Measurements from ENCODE around the gene VRK2.
"Not testable (repeated sequence)": the region's sequence is repeated elsewhere in the genome, so short reads cannot be mapped to it uniquely, and the experiment has no call there.

The VRK2 gene

DNA sequence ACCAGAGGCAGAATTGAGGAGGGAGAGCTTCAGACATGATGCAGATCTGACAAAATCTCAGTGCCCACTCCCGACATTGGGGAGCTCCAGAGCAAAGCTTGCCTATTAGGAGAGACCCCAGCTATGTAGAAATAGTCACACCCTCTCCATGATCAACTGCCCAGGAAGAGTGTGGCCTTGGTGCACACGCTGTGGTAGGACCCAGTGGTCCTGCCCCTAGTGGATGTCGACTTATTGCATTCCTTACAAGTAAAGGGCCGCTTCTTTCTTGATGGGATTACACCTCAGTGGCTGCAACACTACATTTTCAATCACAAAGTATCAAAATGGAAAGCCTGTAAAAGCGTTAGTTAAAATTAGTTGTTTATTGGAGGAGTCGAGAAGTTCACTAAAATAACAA is 64.2 kb downstream of the VRK2 start:
- no peak for DNase-seq

DNA sequence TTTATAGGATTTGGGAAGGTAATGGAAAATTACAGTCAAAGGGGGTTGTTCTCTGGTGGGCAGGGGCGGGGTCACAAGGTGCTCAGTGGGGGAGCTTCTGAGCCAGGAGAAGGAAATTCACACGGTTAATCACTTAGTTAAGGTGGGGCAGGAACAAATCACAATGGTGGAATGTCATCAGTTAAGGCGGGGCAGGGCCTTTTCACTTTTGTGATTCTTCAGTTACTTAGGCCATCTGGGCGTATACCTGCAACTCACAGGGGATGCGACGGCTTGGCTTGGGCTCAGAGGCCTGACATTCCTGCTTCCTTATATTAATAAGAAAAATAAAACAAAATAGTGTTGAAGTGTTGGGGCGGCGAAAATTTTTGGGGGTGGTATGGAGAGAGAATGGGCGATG is 67.0 kb downstream of the VRK2 start:
- DNase-seq: not testable (repeated sequence)

DNA sequence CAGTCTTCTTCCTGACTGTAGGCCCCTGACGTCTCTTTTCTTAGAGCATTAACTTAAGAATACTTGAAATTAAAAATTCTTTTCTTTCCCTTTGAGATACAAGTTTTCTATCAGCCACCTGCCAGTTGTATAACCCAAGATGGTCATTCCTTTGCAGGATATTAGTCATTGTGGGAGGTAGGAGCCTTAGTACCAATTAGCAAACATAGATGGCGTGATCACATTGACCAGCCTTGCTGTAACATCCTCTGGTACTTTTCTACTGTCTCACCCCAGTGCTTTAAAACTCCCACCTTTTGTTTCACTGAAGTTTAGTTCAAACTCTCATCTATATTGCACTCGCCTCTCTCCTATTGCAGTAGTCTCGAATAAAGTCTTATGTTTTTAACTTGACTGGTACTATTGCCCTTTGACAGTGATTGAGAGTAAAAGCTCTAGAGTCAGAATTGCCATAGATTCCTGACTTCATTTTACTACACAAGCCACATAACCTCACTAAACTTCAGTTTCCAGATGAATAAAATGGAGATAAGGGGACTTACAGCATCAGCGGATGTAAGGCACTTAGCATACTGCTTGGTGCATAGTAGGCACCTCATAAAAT is 74.1 kb downstream of the VRK2 start:
- DNase-seq: no peak

DNA sequence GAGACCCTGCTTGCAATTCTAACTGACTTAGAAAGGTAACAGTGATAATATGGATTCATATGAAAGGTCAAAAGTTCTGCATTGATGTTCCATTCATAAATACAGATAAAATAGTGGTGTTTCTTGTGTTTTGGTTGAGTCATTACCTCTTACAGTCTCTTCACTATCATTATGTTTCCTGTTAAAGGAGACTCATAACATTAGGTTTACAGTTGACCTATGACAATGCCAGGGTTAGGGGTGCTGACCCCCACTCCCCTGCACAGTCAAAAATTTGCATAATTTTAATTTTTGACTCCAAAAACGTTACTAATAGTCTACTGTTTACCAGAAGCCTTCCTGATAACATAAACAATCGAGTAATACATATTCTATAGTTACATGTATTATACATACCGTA is 75.4 kb downstream of the VRK2 start:
- DNase-seq: no peak

DNA sequence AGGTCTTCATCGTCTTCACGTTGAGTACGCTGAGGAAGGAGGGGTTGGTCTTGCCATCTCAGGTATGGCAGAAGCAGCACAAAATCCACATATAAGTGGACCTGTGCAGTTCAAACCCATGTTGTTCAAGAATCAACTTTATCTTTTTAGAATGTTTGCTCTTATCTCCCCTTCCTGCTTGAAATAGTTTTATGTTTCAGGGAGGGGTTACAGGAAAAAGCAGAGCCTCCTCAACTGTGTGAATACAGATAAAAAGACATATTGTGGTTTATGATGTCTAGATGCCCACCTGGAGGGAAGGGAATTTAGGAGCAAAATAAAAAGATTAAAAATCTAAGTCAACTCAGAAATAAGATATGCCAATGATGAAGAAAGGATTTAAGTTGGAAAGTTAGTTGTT is 75.9 kb downstream of the VRK2 start:
- DNase-seq: no peak

DNA sequence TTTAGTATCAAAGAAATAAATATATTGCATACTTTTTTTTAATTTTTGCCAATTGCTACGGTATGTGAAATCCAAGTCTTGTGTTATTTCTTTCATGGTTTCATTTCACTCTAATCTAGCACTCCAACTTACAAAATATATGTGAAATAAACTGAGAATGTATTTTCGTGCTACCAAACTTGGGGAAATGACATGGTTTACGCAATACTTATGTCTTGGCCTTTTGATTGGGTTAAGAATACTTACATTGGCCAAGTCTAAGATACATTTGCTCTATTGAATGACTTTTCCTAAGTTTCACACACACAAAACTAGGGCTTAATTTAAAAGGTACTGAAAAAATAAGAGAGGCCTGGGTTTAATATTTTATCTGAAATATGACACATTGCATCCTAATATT is 80.5 kb downstream of the VRK2 start:
- DNase-seq: no peak

DNA sequence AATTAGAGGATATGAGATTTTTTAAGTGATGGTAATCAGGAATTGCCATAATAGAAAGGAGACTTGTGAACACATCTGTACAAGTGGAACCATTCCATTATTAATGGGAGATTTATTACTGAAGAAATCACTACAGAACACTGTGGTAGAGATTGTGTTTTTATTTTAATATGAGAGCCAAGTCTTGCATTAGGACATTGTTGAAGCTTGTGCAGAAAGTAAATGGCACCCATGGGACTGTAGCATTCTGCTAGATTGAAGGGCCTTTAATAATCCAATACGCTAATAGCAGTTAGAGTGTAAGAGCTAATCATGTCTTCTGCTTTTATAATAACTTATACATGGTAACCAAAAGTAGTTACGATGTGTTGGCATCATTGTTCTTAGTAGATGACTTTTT is 83.6 kb downstream of the VRK2 start:
- DNase-seq: no peak

DNA sequence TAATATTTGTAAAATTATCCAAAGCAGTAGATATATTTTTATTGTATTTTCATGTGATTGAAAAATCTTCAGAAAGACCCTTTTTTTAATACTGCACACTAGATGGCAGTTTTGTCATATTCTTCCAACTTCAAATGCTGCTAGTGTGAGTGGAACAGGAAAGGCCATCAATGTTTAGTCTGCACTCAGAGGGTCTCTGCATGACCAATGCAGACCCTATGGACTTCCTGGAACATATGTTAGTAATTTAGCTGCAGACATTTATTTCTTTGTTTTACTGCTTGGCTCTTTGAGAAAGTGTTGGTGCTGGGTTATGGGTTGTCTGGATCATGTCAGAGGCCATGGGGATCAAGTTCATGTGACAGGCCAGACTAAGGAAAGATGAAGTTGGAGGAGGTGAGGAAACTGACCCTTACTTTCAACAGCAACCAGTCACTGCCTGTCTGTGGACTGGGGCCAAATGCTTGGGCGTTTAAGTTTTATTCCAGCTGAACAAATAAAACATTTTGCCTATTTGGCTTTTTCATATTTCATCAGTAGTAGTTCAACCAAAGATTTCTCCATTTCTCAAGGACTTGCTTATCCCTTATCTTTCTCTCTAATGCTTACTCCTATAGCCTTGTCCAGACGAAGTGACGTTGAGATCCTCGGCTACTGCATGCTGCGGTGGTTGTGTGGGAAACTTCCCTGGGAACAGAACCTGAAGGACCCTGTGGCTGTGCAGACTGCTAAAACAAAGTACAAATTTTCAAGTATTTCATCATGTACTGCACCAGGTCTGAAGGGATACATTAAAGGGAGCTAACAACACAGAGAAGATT is 84.8 kb downstream of the VRK2 start:
- no peak for DNase-seq

DNA sequence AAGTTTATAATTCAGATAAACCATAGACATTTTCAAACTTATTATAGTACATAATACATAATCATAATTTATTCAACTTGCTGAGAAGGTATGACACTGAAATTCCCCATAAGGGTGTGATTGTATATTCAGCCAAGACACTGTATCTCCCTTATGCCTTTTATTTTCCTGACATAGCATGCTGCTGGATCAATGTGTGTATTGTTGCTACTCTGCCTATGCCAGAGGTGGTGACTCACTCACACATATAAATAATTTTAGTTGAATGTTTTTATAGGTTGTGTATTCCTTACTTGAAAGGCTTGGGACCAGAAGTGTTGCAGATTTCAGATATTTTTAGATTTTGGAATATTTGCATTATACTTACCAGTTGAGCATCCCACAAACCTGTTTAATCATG is 86.8 kb downstream of the VRK2 start:
- DNase-seq: no peak

DNA sequence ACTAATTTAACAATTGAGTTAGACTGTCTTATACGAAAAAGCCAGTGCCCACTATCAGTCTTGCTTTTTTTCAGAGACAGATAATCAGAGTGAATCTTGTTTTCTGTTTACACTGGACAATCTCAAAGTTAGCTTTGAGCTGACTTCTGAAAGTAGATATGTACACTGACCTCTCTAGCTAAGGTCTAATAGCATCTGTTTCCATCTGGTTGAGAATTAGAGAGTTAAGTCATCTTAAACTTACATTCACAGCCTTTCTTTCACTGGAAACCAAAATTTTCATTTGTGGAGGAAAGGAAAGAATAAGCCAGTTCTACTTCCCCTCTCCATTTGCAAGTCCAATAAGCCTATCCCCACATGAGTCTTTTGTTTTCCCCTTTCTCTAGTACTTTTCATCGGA is 89.3 kb downstream of the VRK2 start:
- no peak for DNase-seq

DNA sequence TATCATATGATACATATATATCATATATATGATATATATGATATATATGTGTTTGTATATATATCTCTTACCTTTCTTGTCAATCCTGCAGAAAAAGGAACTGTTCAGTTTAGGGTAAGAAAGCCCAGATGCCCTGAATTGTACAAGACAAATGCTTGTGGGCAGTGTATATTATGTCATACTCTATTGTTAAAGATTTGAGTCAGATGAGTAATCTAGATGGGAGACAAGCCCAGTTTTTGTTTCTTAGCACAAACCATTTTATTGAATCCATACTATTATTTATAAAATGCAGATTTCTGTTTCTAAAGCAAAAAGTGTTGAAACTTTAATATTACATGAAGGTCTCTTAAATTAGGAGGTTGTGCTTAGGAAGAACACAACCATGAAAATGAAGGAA is 90.6 kb downstream of the VRK2 start:
- DNase-seq: no peak

DNA sequence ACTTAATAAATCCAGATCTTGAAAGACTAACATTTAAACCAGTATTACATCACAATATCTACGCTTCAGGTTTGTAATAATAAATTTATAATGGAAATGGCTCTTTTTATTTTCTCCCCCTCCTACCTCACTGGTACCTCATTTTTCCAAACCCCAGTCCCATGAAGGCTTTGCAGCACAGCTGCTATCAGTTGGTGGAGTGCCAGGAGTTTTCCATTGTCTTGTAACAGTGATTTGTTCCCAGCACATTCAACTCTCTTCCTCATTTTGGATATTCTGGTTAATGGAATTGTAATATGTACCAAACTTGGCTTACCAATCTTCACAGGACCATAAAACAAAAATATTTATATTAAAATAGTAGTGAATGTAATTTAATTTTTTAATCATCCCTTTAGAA is 91.2 kb downstream of the VRK2 start:
- peak; percentile 12 for DNase-seq

DNA sequence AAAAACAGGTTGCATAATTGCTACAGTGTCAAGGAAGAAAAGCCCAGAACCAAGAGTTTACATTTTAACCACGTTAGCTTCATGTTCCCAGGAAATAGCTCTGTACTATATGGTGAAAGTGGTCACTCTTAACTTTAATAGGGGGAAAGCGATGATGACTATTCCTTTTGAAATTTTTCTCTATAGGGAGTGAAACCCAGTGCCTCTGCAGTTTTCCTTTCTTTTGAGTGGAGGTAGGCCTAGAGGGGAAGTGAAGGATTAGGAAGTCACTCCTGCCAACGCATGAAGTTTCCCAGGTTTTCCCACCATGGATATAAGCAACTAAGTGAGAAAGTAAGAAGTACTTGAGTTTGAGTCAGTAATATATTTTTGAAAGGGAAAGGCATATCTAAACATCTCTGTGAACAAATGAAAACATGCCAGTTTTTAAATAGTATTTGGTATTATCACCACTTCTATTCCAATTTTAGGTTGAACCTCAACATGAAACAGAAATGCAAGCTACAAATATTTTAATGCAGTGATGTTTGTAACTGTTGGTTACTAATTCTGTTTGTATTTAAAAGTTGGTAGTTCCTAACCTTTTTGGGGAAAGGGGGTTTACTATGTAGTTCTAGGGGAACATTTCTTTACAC is 91.9 kb downstream of the VRK2 start:
- no peak for DNase-seq

DNA sequence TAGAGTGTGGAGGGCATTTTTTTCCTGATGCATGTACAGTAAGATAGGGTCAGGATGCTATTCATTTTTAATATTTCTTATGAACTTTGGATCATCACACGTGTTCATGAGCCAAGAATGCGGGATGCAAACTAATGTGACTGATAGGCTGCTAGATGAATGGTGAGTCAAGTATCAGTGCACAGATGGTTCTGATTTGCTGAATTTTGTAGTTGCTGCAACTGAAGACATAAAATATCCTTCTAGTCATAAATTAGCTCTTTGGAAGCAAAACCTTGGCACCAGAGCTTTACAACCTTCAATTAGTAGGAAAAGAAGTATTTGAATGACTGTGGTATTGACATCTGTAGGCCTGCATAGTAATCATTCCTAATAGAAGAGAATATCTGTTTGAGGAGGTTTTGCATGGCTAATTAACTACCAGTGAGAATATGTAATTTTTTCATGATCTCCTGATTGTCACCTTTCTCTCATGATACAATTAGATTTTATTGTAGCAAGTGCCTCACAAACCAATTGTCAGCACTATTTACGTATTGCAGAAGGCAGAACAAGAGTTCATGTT is 94.0 kb downstream of the VRK2 start:
- no peak for DNase-seq

DNA sequence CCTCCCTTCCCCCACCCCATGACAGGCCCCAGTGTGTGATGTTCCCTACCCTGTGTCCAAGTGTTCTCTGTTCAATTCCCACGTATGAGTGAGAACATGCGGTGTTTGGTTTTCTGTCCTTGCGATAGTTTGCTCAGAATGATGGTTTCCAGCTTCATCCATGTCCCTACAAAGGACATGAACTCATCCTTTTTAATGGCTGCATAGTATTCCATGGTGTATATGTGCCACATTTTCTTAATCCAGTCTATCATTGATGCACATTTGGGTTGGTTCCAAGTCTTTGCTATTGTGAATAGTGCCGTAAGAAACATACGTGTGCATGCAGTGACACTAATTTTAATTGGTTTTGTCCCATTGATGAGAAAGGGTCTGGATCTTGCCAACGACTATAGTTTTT is 99.2 kb downstream of the VRK2 start:
- not testable (repeated sequence) for DNase-seq

DNA sequence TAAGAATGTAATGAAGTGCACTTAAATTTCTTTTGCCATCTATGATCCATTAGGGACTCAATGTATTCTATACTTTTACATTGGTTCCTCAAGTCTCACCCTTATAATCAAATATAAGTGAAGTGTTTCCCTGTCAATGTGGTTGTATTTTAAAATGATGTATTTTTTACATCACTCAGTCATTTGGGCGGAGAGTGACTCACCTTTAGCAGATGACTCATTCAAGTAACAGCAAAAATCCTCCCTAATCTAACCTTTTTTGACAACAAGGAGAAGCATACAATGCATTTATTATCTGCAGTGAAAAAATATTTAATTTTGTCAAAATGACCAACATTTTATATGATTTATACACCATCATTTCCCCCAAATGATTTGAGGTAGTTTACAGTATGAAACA is 100.1 kb downstream of the VRK2 start:
- DNase-seq: no peak

DNA sequence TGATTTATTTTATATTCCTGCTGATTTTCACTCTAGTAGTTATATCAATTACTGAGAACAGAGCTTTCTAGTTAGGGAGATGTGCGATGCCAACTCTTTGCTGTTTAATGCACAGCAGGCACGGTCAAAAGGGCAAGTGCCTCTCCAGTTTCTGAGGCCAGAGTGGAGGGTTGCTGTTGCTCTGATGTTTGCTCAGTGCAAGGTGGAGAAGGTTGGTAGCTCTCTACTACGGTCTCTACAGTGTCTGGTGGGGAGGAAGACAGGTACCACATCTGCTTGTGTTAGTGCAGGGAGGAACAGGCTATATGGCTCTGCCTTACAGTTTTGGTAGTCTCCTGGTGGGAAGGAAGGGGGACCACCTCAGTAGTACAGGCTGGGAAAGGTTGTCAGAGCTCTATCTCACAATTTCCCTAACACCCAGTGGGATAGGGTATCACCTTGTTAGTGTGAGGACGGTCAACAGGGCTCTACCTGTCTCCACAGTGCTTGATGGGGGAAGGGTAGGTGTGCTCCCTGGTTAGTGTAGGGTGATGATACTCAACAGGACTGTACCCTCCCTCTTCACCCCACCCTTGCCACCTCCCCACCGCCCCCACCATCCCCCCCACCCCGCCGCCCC is 108.7 kb downstream of the VRK2 start:
- DNase-seq: peak; percentile 16

DNA sequence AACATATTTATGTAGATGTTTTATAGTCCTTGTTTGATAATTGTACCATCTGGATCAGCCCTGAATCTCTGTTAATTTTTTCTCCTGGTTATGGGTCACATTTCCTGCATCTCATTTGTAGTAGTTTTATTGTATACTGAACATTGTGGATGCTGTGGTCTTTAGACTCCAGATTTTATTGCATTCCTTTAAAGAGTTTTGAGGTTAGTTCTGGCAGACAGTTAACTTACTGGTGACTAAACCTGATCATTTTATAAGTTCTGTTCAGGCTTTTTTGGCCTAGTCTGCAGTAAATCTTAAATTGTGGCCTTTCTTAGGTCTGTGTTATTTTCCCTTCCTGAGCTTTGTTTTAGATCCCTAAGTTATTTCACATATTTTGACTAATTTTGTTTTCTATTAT is 110.2 kb downstream of the VRK2 start:
- no peak for DNase-seq

DNA sequence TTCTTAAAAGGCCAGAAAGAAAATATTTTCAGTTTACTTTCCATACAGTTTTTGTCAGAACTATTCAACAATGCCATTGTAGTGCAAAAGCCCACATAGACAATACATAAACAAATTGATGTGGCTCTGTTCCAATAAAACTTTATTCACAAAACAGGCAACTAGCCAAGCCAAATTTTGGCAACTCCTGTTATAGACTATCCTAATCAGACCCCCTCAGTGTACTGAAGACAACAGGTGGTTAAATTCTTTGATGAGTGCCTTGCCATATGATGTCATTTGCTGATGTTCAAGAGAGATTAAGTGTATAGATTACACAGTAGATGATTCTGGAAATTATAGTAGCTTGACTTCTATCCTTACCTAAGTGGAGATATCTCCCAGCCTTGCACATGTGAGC is 111.1 kb downstream of the VRK2 start:
- no peak for DNase-seq

DNA sequence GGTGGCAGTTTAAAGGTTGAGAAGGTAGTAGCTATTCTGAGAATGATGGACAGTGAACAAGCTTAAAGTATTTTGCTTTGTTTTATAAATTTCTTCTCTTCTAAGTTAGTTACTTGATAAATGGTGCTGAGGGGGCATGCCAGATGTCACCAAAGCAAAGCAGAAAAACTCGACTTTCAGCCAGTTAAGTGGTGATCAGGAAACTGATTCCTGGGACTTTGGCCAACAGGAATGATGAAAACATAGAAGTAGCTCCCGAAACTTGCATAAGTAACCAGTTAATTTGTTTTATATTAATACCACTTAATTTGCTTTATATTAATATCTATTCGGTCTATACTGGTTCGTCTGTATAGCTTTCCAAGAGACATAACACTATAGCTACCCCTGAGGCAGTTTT is 111.9 kb downstream of the VRK2 start:
- no peak for DNase-seq

DNA sequence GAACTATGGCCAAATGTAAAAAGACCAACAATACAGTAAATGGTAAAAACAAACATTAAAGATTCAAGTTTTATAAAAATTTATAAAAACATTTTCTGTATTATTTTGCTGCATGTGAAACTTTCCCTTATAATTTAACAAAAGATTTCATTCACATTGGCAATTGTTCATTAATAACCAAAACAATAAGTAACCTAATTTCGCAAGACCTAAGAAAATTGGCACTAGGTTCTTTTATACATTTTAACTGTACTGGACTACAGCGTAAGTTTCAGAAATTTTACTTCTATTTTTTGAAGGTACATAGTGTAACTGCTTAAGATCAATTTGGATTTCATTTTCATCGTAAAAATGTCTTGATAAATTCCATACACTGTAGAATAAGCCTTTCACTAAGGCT is 117.3 kb downstream of the VRK2 start:
- no peak for DNase-seq

DNA sequence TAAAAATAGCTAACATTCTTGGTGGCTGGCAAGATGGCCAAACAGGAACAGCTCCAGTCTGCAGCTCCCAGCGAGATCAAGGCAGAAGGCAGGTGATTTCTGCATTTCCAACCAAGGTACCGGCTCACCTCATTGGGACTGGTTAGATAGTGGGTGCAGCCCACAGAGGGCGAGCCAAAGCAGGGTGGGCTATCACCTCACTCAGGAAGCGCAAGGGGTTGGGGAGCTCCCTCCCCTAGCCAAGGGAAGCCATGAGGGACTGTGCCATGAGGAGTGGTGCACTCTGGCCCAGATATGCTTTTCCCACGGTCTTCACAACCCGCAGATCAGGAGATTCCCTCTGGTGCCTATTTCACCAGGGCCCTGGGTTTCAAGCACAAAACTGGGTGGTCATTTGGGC is 121.5 kb downstream of the VRK2 start:
- DNase-seq: not testable (repeated sequence)

DNA sequence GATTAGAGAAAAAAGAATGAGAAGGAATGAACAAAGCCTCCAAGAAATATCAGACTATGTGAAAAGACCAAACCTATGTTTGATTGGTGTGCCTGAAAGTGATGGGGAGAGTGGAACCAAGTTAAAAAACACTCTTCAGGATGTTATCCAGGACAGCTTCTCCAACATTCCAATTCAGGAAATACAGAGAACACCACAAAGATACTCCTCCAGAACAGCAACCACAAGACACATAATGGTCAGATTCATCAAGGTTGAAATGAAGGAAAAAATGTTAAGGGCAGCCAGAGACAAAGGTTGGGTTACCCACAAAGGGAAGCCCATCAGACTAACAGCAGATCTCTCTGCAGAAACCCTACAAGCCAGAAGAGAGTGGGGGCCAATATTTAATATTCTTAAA is 123.2 kb downstream of the VRK2 start:
- not testable (repeated sequence) for DNase-seq
